DND-41 (cell line): ENCODE data around the gene ARHGAP31.

ENCODE experiments used
- ATAC-seq: fragments of 200-7000 bp; cut with Tn5 transposase; 3 replicates; pipeline ENCODE4 v1.9.1; 2021; ENCODE audit warnings: low read depth; ENCODE audit not compliant: insufficient read depth
- DNase-seq: peaks from one replicate; pipeline ENCODE4 v3.0.0-alpha.2; 2020
- H2AFZ ChIP-seq: 2 replicates; pipeline ENCODE4 v1.6.0; 2012; ENCODE audit warnings: low read depth, low read length
- H3K27ac ChIP-seq: 2 replicates; pipeline ENCODE4 v1.5.1; 2012; ENCODE audit warnings: low read length, inconsistent platforms
- H3K27me3 ChIP-seq: fragments of 200-600 bp; sonication (generic); 2 replicates; pipeline ENCODE4 v1.6.0; 2012; ENCODE audit warnings: low read length, mild to moderate bottlenecking, inconsistent platforms; ENCODE audit not compliant: insufficient read depth, poor library complexity
- H3K36me3 ChIP-seq: 2 replicates; pipeline ENCODE4 v1.5.1; 2012; ENCODE audit warnings: low read length, inconsistent platforms; ENCODE audit not compliant: insufficient read depth
- H3K4me1 ChIP-seq: 2 replicates; pipeline ENCODE4 v1.5.1; 2012; ENCODE audit warnings: mild to moderate bottlenecking, low read length; ENCODE audit not compliant: insufficient read depth
- H3K4me2 ChIP-seq: 2 replicates; pipeline ENCODE4 v1.6.0; 2012; ENCODE audit warnings: mild to moderate bottlenecking, moderate library complexity, low read length, inconsistent platforms; ENCODE audit not compliant: insufficient read depth
- H3K4me3 ChIP-seq, 2 experiments: fragments of 200-600 bp in 1 of 2; shearing (Covaris generic) in 1 of 2; 2 replicates each; pipeline ENCODE4 v1.5.1; 2012 to 2016; ENCODE audit warnings: inconsistent platforms in 2 of 2, low read length in 2 of 2, mild to moderate bottlenecking in 2 of 2, low read depth in 1 of 2, moderate library complexity in 1 of 2
- H3K79me2 ChIP-seq: 2 replicates; pipeline ENCODE4 v1.6.0; 2012; ENCODE audit warnings: low read length, inconsistent platforms; ENCODE audit not compliant: insufficient read depth
- H3K9ac ChIP-seq: 2 replicates; pipeline ENCODE4 v1.6.0; 2012; ENCODE audit warnings: low read depth, mild to moderate bottlenecking, inconsistent platforms, low read length, moderate library complexity
- H3K9me3 ChIP-seq: 2 replicates; pipeline ENCODE4 v1.5.1; 2012; ENCODE audit warnings: low read length, moderate library complexity, mild to moderate bottlenecking, inconsistent platforms; ENCODE audit not compliant: insufficient read depth, severe bottlenecking
- H4K20me1 ChIP-seq: 2 replicates; pipeline ENCODE4 v1.6.0; 2012; ENCODE audit warnings: low read length; ENCODE audit not compliant: insufficient read depth
- EZH2 ChIP-seq: IDR thresholded peaks from 3 replicates; pipeline ENCODE4 v1.6.1; 2012; ENCODE audit warnings: borderline replicate concordance, low read depth, mild to moderate bottlenecking, moderate library complexity, low read length, inconsistent platforms; ENCODE audit not compliant: severe bottlenecking
- TF ChIP-seq, protein P1 (sequence below): IDR thresholded peaks from 2 replicates; pipeline ENCODE4 v1.5.1; 2012; ENCODE audit warnings: borderline replicate concordance, low read length, moderate library complexity, mild to moderate bottlenecking; ENCODE audit not compliant: poor library complexity, severe bottlenecking; ENCODE audit errors: extremely low read depth

Gene ARHGAP31

DNA sequence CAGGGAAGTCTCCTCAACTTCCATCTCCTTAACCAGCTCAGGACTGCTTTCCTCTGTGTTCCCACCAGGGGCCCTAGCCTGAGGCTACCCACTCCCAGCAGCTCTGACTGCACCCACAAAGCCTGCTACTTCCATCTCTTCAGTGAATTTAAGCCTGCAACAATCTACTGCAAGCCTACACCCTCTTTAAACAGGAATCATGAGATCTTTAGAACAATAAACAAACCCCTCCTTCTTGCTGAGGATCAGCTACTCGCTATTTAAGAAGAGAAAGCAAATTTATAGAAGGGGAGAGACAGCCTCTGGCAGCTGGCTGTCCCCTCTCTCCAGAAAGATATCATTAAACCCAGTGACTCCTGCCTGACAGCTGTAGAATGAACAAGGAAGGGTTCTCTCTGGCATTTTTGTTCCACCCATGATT is 51.9 kb downstream of the ARHGAP31 start:
- DNase-seq = no peak
- Histone ChIP-seq H3K4me3 (no peak overlapping the region), H3K27ac (no peak overlapping the region), H3K36me3 (no peaks in the 10 kb centered on the region), H3K79me2 (no peaks in the 10 kb centered on the region), H2AFZ (no peak overlapping the region), H3K4me1 (no peaks in the 10 kb centered on the region), H3K4me2 (no peak overlapping the region), H3K27me3 (no peaks in the 10 kb centered on the region), H4K20me1 (no peaks in the 10 kb centered on the region), H3K9me3 (no peaks in the 10 kb centered on the region), H3K9ac (no peak overlapping the region)
- TF ChIP-seq EZH2 = no peak
- TF ChIP-seq, protein P1, sequence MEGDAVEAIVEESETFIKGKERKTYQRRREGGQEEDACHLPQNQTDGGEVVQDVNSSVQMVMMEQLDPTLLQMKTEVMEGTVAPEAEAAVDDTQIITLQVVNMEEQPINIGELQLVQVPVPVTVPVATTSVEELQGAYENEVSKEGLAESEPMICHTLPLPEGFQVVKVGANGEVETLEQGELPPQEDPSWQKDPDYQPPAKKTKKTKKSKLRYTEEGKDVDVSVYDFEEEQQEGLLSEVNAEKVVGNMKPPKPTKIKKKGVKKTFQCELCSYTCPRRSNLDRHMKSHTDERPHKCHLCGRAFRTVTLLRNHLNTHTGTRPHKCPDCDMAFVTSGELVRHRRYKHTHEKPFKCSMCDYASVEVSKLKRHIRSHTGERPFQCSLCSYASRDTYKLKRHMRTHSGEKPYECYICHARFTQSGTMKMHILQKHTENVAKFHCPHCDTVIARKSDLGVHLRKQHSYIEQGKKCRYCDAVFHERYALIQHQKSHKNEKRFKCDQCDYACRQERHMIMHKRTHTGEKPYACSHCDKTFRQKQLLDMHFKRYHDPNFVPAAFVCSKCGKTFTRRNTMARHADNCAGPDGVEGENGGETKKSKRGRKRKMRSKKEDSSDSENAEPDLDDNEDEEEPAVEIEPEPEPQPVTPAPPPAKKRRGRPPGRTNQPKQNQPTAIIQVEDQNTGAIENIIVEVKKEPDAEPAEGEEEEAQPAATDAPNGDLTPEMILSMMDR = no peak
- no peak for ATAC-seq

DNA sequence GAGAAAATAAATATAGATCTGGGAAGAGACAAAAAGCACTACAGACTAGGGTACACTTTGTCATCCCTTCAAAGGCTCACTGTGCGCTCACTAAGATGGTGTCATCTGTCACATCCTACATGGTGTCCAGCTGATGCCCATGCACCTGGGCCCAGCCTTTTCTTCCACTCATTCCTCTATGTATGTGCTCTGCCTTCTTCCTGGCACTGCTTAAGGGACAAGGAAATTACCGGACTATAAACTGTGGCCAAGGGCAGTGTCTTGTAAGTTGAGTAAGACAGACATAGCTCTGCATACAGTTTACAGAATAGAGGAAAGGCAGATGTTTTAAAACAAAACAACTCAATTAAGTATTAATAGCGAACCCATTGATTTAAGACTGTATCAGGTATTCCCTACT is 52.9 kb downstream of the ARHGAP31 start:
- H3K27me3 ChIP-seq = no peaks in the 10 kb centered on the region
- no peaks in the 10 kb centered on the region for H3K9me3 ChIP-seq
- H3K4me2 ChIP-seq = no peak overlapping the region
- H4K20me1 ChIP-seq = no peaks in the 10 kb centered on the region
- H3K4me3 ChIP-seq = no peak overlapping the region
- no peak overlapping the region for H2AFZ ChIP-seq
- TF ChIP-seq EZH2 = no peak
- TF ChIP-seq, protein P1 = no peak
- no peaks in the 10 kb centered on the region for H3K79me2 ChIP-seq
- H3K36me3 ChIP-seq = no peaks in the 10 kb centered on the region
- H3K4me1 ChIP-seq = no peaks in the 10 kb centered on the region
- DNase-seq (no peak), ATAC-seq (no peak)
- no peak overlapping the region for H3K9ac ChIP-seq
- H3K27ac ChIP-seq = no peak overlapping the region

DNA sequence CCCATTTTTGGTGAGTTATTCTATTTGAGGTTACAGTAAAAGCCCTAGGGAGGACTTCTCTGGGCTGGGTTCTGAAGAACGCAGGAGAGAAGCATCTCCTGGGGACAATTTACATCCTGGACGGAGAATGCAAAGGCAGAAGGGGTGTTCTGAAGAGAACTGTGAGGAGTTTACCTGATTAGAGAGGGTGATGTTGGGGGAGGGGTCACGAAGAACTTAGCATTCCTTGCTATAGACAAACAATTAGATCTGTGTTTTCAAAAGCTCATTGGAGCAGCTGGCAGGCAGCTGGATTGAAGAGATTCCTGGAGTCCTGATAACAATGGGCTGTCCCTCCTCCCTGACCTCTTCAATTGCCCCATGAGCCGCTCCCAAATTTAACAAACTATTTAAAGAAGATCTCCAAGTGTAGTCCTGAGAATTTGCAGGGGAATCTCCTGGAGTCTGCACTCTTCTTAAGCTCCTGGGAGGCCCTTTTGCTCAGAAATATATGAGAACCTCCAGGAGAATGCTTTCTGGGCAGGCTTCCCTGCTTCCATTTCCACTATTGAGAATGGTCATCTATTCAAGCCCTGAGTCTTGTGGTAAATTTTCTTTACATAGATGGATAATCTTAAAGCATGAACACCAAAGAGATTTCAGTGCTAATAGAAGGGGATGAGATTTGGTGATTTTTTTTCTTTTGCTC is 55.3 kb downstream of the ARHGAP31 start:
- no peak for DNase-seq
- H3K79me2 ChIP-seq = no peaks in the 10 kb centered on the region
- no peak overlapping the region for H3K27ac ChIP-seq
- no peak overlapping the region for H3K4me2 ChIP-seq
- H2AFZ ChIP-seq = no peak overlapping the region
- H3K36me3 ChIP-seq = no peaks in the 10 kb centered on the region
- H3K9ac ChIP-seq = no peak overlapping the region
- H3K4me3 ChIP-seq = no peak overlapping the region
- TF ChIP-seq, protein P1 = no peak
- TF ChIP-seq EZH2 = no peak
- no peaks in the 10 kb centered on the region for H3K4me1 ChIP-seq
- H3K27me3 ChIP-seq = no peaks in the 10 kb centered on the region
- no peaks in the 10 kb centered on the region for H4K20me1 ChIP-seq
- no peak for ATAC-seq
- H3K9me3 ChIP-seq = no peaks in the 10 kb centered on the region

DNA sequence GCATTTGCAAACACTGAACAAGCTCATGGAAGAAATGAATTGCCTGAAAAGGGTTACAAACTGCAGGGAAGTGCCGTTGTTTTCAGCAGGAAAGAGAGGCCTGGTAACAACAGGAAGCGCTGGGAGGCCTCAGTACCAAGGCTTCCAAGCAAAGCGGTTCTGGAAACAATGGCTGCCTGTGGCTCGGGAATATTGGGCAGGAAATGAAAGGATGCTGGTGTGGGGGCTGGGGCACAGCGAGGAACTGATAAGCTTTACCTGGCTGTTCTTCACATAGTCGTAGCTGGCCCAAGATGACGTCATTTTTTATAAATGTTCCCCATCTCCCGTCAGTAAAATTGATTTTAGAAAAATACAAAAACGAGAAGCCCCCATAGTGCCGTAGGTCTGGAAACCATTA is 55.9 kb downstream of the ARHGAP31 start:
- no peaks in the 10 kb centered on the region for H3K79me2 ChIP-seq
- no peak for ATAC-seq
- no peak for TF ChIP-seq EZH2
- TF ChIP-seq, protein P1 = no peak
- H2AFZ ChIP-seq = no peak overlapping the region
- no peak overlapping the region for H3K4me3 ChIP-seq
- H3K4me1 ChIP-seq = no peaks in the 10 kb centered on the region
- no peaks in the 10 kb centered on the region for H4K20me1 ChIP-seq
- H3K36me3 ChIP-seq = no peaks in the 10 kb centered on the region
- H3K4me2 ChIP-seq = no peak overlapping the region
- H3K27ac ChIP-seq = no peak overlapping the region
- no peak for DNase-seq
- H3K9me3 ChIP-seq = no peaks in the 10 kb centered on the region
- no peak overlapping the region for H3K9ac ChIP-seq
- no peaks in the 10 kb centered on the region for H3K27me3 ChIP-seq
